Activated CD4-positive, alpha-beta memory T cell treated with anti-CD3 and anti-CD28 coated beads, Interleukin-2, amount 10 ng/mL, durations not matched to agents 7 days and 5 days (primary cell): ENCODE measurements around the gene KIAA0513. TPM values are rescaled to one million over a fixed set of nuclear protein-coding genes. Genes with fewer than 3 reads are reported as not detected.

ENCODE experiments used
- total RNA-seq, 2 experiments: library from RNA; stranded (reverse); gene quantifications; one replicate each; pipeline ENCODE4 v1.2.3, GENCODE V29; 2021

KIAA0513 gene
- total RNA-seq, 2 experiments from 2014 or later = 7.4 to 7.9 TPM

Other genes with a start within 250 kb of the KIAA0513 start
- under 1 TPM; 0.18 to 0.23 TPM for gene CRISPLD2, start 207.8 kb upstream of the KIAA0513 start, total RNA-seq
- gene ZDHHC7, start 16.3 kb upstream of the KIAA0513 start, total RNA-seq = 10 to 100 TPM; 24.6 to 25.1 TPM
- not detected for gene CIBAR2, start 84.7 kb downstream of the KIAA0513 start, total RNA-seq